Lower leg skin (tissue), 4 donors: Measurements from ENCODE around the gene NDUFAF2. TPM values are rescaled to one million over a fixed set of nuclear protein-coding genes. Genes with fewer than 3 reads are reported as not detected.
"Not testable (repeated sequence)": the region's sequence is repeated elsewhere in the genome, so short reads cannot be mapped to it uniquely, and the experiment has no call there.

Experiments
- DNase-seq, 2 donors: peaks; one replicate each; pipeline ENCODE4 v3.0.0-alpha.2; 2019; ENCODE audit warnings: low spot score in 2 of 2
- H3K4me3 ChIP-seq: fragments of 200-600 bp; sonication (generic); 2 replicates; pipeline ENCODE4 v1.5.1; 2017; ENCODE audit warnings: mild to moderate bottlenecking, low read depth; ENCODE audit not compliant: poor library complexity, severe bottlenecking
- POLR2A ChIP-seq, 2 donors: fragments of 450-650 bp; IDR thresholded peaks; one replicate each; pipeline ENCODE4 v1.6.1; 2016 to 2017; ENCODE audit warnings: antibody characterized with exemption in 2 of 2, mild to moderate bottlenecking in 1 of 2, moderate library complexity in 1 of 2
- WGBS, 2 donors: methylation state at CpG; one replicate each; pipeline ENCODE4 v1.1.5; 2018; 5-methylcytosine and 5-hydroxymethylcytosine counted together
- intact Hi-C: fragments of 100-400 bp; cut with DNase I; formaldehyde crosslinking; loops from one replicate; pipeline ENCODE4 v1.15.0; 2023; ENCODE audit warnings: low total_unique reads
- total RNA-seq, 4 donors: library from RNA; depleted of rRNA; stranded (reverse); fragments of >200 nt; gene quantifications; one replicate each; pipeline ENCODE4 v1.1.0, GENCODE V29; 2016
- TF ChIP-seq, protein P1 (sequence below), 3 donors: fragments of 450-650 bp; IDR thresholded peaks; one replicate each; pipeline ENCODE4 v1.5.1; 2016; ENCODE audit warnings: antibody characterized with exemption in 3 of 3, mild to moderate bottlenecking in 3 of 3, moderate library complexity in 2 of 3

NDUFAF2 gene
- total RNA-seq, 4 donors from 2014 or later = 13.3 to 22.7 (median 16.0) TPM

GRCh38 chr5:61030163-61030482, 85.1 kb downstream of the NDUFAF2 start:
- no peak for DNase-seq
- intact Hi-C loops = no loop called here
- no peak overlapping the region for H3K4me3 ChIP-seq
- TF ChIP-seq POLR2A (IDR thresholded peaks at IDR 0.05) = no peak
- TF ChIP-seq, protein P1, sequence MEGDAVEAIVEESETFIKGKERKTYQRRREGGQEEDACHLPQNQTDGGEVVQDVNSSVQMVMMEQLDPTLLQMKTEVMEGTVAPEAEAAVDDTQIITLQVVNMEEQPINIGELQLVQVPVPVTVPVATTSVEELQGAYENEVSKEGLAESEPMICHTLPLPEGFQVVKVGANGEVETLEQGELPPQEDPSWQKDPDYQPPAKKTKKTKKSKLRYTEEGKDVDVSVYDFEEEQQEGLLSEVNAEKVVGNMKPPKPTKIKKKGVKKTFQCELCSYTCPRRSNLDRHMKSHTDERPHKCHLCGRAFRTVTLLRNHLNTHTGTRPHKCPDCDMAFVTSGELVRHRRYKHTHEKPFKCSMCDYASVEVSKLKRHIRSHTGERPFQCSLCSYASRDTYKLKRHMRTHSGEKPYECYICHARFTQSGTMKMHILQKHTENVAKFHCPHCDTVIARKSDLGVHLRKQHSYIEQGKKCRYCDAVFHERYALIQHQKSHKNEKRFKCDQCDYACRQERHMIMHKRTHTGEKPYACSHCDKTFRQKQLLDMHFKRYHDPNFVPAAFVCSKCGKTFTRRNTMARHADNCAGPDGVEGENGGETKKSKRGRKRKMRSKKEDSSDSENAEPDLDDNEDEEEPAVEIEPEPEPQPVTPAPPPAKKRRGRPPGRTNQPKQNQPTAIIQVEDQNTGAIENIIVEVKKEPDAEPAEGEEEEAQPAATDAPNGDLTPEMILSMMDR (IDR thresholded peaks at IDR 0.05) = no peak

DNA sequence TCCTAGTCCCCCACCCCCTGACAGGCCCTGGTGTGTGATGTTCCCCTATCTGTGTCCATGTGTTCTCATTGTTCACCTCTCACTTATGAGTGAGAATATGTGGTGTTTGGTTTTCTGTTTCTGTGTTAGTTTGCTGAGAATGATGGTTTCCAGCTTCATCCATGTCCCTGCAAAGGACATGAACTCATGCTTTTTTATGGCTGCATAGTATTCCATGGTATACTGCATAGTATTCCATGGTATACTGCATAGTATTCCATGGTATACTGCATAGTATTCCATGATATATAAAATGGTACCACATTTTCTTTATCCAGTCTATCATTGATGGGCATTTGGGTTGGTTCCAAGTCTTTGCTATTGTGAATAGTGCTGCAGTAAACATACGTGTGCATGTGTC, 86.3 kb downstream of the NDUFAF2 start:
- H3K4me3 ChIP-seq, intact Hi-C loops, DNase-seq: not testable (repeated sequence)
- 94 to 96% methylated on average over 1 of the region's 1 CpG for WGBS, 2 donors

- DNase-seq = no peak
- intact Hi-C loops = no loop called here
- H3K4me3 ChIP-seq = no peak overlapping the region
- TF ChIP-seq, protein P1 (IDR thresholded peaks at IDR 0.05) = no peak
- no peak for TF ChIP-seq POLR2A (IDR thresholded peaks at IDR 0.05)
Observed at GRCh38 chr5:61044545-61044944, 99.5 kb downstream of the NDUFAF2 start.

DNA sequence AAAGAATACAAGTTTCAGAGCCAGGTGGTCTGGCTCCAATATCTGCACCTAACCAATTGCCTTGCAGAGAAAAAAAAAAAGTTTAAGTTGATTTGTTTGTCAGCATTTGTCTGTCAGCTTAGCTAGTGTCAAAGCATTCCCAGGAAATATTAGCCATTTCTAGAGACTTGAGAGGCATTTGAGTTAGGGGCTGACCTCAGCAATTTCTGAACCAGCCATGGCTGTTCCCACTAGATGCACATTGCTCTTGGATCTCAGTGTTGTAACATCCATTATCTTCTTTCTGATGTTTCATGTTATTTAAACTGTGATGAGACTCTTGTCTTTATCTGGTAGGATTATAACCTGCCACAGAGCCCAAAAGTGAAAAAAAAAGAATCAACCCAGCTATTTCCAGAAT, 102.3 kb downstream of the NDUFAF2 start:
- no peak for DNase-seq
- intact Hi-C loops = no loop called here
- TF ChIP-seq, protein P1 (IDR thresholded peaks at IDR 0.05) = no peak
- no peak for TF ChIP-seq POLR2A (IDR thresholded peaks at IDR 0.05)
- H3K4me3 ChIP-seq = no peak overlapping the region

DNA sequence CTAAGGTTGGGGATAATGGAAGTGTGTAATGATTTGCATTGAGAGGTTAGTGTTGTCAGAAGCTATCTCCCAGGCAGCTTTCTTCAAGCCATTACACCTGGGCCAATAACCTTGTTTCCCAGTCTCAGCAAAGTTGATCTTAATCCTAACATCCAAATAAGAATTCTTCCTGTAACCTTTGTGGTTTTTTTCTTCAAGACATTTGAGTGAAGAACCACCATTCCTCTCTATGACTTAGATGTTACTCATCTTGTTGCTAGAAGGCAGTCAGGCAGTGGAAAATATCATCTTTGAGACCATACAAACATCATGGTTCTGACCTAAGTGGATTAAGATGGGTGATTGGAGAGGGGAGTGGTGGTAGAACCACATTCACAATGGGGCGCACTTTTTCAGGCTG, 103.5 kb downstream of the NDUFAF2 start:
- no peak for DNase-seq
- WGBS, 2 donors = 0 to 54% methylated on average over 1 of the region's 1 CpG
- intact Hi-C loops = no loop called here
- TF ChIP-seq, protein P1 (IDR thresholded peaks at IDR 0.05) = no peak
- TF ChIP-seq POLR2A (IDR thresholded peaks at IDR 0.05) = no peak
- no peak overlapping the region for H3K4me3 ChIP-seq

DNA sequence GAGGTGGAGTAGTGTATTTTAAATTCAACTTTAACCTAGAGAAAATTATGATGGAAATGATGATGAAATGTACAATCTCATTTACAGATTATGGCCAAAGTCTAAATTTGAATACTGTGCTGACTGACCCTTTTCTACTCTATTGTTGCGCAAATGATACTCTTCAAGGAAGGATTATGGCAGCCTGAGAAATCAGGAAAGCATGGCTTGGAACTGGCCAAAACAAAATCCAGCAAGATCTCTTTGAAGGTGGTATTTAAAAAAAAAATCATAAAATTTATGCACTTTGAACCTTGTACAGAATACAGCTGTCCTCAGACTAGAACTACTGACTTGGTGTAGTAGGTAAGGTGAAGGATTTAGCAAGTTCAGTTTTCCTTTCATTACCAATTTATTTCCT, 105.3 kb downstream of the NDUFAF2 start:
- intact Hi-C loops = no loop called here
- 100% methylated on average over 1 of the region's 1 CpG for WGBS, 2 donors
- DNase-seq = no peak
- TF ChIP-seq, protein P1 (IDR thresholded peaks at IDR 0.05) = no peak
- TF ChIP-seq POLR2A (IDR thresholded peaks at IDR 0.05) = no peak
- H3K4me3 ChIP-seq = no peak overlapping the region
